IPS DF 4.7 (cell line): ENCODE results near the gene GIMAP8.

Experiments
- DNase-seq: peaks from one replicate; pipeline ENCODE4 v3.0.0-alpha.2; 2013; ENCODE audit warnings: low spot score; ENCODE audit errors: extremely low read depth

The GIMAP8 gene

GRCh38 chr7:150411606-150412005 is 38.8 kb upstream of the GIMAP8 start:
- no peak for DNase-seq

- DNase-seq, result no peak
Observed at GRCh38 chr7:150412016-150412415, 38.4 kb upstream of the GIMAP8 start.

GRCh38 chr7:150412518-150413488 is 37.6 kb upstream of the GIMAP8 start:
- no peak for DNase-seq

GRCh38 chr7:150413640-150414081 is 36.8 kb upstream of the GIMAP8 start:
- no peak for DNase-seq

- DNase-seq, result no peak
Observed at GRCh38 chr7:150415161-150416153, 35.0 kb upstream of the GIMAP8 start.

GRCh38 chr7:150417239-150417638 is 33.2 kb upstream of the GIMAP8 start:
- no peak for DNase-seq

- no peak for DNase-seq
Observed at GRCh38 chr7:150417863-150418262, 32.6 kb upstream of the GIMAP8 start.

GRCh38 chr7:150420242-150420641 is 30.2 kb upstream of the GIMAP8 start:
- DNase-seq, result no peak

GRCh38 chr7:150420987-150421674 is 29.3 kb upstream of the GIMAP8 start:
- no peak for DNase-seq

- DNase-seq, result no peak
Observed at GRCh38 chr7:150421831-150422230, 28.6 kb upstream of the GIMAP8 start.

GRCh38 chr7:150425670-150426069 is 24.8 kb upstream of the GIMAP8 start:
- DNase-seq, result no peak

GRCh38 chr7:150428671-150429451 is 21.6 kb upstream of the GIMAP8 start:
- DNase-seq, result no peak

- no peak for DNase-seq
Observed at GRCh38 chr7:150429699-150430098, 20.7 kb upstream of the GIMAP8 start.

- DNase-seq, result no peak
Observed at GRCh38 chr7:150430465-150431085, 19.9 kb upstream of the GIMAP8 start.

- DNase-seq, result no peak
Observed at GRCh38 chr7:150431839-150432658, 18.4 kb upstream of the GIMAP8 start.

GRCh38 chr7:150432915-150433892 is 17.2 kb upstream of the GIMAP8 start:
- no peak for DNase-seq

GRCh38 chr7:150434240-150434639 is 16.2 kb upstream of the GIMAP8 start:
- DNase-seq, result no peak

GRCh38 chr7:150435047-150435389 is 15.4 kb upstream of the GIMAP8 start:
- DNase-seq, result no peak
